Cerebellar nuclear complex (tissue), 1 donor: ENCODE measurements around the gene WAC.
A peak's percentile ranks its signal among the peaks of the same experiment; 100 is the strongest.
"Not testable (repeated sequence)": the region's sequence is repeated elsewhere in the genome, so short reads cannot be mapped to it uniquely, and the experiment has no call there.

Experiments used
- DNase-seq, 2 experiments: peaks; one replicate each; lab custom pipeline; 2025; lab: John Stamatoyannopoulos, UW

The WAC gene

DNA sequence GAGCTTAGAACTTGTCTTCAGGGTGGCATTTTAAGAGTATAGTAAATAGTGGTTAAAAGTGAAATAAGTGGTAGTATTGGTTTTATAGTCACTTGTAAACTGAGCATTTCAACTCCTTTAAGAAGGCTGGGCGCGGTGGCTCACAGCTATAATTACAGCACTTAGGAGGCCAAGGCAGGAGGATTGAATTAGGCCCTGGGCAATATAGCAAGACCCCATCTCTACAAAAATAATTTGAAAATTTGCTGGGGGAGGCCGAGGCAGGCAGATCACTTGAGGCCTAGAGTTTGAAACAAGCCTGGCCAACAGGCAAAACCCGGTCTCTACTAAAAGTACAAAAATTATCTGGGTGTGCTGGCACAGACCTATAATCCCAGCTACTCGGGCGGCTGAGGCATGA lies 80.0 kb downstream of the WAC start:
- no peak for DNase-seq

DNA sequence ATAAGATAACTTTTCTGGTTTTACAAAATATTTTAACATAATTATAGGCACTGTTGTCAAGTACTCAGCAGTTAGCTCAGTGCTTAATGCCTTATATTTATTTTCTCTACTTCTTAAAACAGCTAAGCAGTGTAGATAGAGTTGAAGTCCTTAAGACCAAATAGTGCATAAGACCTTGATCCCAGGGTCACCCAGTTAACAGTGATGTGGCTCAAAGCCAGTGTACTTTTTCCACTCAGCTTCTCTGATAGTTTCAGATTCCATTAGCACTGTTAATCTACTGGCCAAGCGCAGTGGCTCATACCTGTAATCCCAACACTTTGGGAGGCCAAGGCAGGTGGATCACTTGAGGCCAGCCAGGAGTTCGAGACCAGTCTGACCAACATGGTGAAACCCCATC lies 83.6 kb downstream of the WAC start:
- no peak for DNase-seq

- no peak for DNase-seq
Measured at GRCh38 chr10:28619455-28619854, 86.5 kb downstream of the WAC start.

DNA sequence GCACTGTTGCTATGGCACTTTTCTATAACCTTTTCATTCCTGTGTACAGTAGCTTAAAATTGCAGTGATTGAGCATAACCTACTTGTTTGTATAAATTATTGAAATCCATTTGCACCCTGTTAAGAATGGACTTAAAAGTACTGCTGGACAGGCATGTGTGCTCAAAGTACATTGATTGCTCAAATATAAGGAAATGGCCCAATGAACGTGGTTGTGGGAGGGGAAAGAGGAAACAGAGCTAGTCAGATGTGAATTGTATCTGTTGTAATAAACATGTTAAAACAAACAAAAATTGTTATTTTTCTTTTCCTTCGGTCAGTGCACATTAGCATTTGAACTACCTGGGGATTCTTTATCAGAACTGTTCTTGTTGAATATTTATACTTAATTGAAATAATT lies 87.3 kb downstream of the WAC start:
- no peak for DNase-seq

GRCh38 chr10:28623483-28623882 lies 90.6 kb downstream of the WAC start:
- no peak for DNase-seq

- no peak for DNase-seq
Measured at GRCh38 chr10:28624351-28624750, 91.4 kb downstream of the WAC start.

GRCh38 chr10:28627102-28627501 lies 94.2 kb downstream of the WAC start:
- no peak for DNase-seq

DNA sequence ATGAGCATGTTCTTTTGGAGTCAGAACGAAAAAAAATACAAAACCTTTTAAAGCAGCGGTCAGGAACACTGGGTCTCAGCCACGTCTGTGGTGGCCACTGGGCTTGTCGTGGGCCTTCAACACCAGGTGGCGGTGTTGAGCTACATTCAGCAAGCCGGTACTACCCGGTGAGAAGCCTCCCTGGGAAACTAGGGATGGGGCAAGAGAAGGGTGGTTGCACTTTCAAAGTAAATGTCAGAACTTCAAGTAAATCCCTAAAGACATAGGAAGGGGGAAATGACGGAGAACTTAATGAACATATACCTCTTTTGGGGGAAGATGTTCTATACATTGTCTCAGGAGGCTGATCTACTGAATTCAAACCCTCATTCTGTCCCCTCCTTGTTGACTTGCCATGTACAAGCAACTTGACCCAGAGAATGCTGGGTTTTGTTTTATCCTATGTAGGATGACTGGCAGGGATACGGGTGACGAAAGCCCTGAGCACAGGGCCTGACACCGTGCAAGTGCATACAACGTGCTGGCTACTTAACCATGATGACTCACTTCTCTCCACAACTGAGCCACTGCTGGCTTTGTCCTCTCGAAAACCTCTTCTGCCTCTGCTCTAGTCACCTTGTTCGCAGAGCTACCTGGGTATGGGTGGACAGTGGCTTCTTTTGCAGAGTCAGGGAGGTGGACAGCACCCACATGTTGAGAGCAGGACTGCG lies 95.4 kb downstream of the WAC start:
- no peak for DNase-seq

GRCh38 chr10:28631896-28632583 lies 99.1 kb downstream of the WAC start:
- no peak for DNase-seq

DNA sequence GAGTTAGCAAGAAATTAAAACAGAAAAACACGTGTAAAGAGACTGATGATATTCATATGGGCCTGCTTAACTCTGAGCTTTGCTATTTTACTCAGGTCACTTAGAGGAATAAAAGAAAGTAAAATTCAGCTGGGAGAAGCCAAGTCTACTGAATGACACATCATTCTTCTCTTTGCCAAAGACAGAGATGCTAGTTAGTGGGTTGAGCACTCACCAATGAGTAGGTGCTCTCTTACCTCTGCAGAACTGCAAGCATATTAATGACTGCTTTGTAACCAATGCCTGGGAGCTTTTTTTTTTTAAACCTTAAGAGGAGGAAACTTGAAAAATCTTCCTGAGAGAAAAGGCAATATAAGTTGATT lies 99.6 kb downstream of the WAC start:
- DNase-seq = no peak

- no peak for DNase-seq
Measured at GRCh38 chr10:28633750-28634149, 100.8 kb downstream of the WAC start.

DNA sequence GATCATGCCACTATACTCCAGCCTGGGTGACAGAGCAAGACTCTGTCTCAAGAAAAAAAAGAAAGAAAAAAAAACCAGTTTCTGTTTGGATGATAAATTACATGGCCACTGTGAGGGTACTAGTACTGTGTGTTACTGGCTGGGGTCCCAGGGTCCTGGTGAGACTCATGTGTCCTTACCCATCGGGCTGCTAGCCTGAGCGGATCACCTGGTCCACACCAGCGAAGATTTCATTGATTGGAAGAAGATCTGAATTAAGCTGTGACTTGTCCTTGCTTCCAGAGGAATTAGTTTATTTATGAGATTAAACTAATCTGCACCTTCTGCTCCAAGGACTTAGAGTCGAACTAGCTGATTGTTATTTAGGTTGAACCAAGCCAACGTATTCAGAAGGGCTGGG lies 104.4 kb downstream of the WAC start:
- DNase-seq = no peak

- no peak for DNase-seq
Measured at GRCh38 chr10:28638392-28638791, 105.5 kb downstream of the WAC start.

DNA sequence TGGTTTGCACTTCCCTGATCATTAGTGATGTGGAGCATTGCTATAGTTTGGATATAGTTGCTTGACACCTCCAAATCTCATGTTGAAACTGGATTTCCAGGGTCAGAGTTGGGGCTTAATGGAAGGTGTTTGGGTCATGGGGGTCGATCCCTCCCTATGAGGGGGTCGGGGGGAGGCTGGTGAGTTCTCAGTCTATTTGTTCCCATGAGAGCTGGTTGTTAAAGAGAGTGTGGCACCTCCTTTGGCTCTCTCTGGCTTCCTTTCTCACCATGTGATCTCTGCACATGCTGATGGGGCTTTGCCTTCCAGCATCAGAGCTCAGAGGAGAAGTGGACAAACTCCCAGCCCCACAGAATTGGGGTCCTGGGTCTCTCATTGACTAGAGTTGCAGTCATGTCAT lies 107.6 kb downstream of the WAC start:
- no peak for DNase-seq

GRCh38 chr10:28644647-28645046 lies 111.7 kb downstream of the WAC start:
- DNase-seq = no peak

DNA sequence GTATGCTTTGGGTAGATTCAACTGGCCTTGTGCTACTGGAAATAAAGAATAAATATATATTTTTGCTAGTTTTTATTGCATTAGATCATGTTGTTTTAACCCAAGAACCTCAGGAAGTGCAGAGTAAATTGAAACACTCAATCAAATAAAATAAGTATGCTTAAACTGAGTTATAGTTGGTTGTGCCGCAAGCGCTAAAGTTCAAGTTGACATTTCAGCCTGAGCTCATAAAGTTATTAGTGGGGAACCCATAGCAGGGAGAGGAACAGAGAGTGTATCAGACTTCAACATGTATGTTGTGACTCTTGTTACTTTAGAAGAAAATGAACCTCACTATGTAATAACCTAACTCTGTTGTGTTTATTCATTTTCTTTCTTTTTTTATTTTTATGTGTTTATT lies 119.2 kb downstream of the WAC start:
- DNase-seq = no peak

DNA sequence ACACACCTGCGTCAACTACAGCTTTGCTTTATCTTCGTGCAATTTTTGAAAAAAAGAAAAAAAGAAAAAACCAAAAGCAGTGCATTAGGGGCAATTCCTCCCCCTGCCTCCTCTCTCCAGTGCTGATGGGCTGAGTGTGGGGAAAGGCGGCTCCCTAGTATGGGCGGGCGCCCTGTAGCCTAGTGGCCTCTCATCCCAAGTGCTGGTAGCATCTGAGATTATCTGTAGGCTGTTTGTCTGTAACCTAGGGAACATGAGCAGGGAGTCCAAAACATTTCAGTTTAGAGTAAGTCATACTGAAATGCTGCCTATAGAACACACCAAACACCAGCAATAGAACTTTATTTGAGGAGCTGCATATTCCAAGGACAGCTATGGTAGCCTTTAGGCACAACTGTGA lies 119.8 kb downstream of the WAC start:
- no peak for DNase-seq

- DNase-seq = not testable (repeated sequence)
Measured at GRCh38 chr10:28658824-28659223, 125.9 kb downstream of the WAC start.

- DNase-seq = no peak
Measured at GRCh38 chr10:28661035-28661434, 128.1 kb downstream of the WAC start.

DNA sequence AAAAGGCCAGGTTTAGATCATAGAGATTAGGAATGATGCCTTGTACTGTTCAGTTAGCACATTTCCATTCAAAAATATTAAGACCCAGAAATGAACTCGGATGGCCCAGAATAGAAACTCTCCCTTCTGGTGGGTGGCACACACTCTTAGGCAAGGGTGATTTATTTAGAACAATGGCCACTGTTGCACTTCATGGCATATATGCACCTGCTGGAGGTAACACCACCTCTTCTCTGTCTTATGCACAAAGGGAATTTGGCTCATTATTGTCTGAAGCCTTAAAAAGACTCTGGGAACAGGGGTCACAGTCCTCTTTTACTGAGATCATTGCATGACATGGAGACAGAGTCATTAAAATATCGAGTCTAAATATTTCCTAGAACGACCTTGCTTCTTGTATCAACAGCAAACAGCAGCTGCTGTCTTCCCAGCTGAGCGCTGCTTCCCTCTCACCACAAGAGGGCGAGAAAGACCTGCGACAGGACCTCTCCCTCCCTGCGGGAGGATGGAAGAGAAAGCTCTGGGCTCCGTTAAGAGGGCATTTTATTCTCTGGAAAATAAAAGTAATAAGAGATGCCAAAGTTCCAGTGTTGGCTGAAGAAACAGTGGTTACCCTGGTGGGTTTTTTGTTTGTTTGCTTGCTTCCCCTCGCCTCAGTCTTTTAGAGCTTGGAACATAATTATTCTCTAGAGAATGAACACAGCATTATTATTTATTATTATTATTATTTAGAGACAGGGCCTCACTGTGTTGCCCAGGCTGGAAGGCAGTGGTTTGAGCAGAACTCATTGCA lies 130.9 kb downstream of the WAC start:
- peak in 1 of 2 experiments; percentile 66 for DNase-seq

DNA sequence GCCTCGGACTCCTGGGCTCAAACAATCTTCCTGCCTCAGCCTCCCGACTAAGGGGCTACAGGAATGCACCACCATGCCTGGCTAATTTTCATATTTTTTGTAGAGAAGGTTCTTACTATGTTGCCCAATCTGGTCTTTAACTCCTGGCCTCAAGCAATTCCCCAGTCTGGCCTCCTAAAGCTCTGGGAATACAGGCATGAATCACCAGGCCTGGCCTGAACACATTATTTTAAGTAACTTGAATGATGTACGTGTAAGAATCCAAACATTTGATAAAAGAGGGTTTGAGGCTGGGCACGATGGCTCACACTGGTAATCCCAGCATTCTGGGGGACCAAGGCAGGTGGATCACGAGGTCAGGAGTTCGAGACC lies 131.4 kb downstream of the WAC start:
- no peak for DNase-seq

- DNase-seq = no peak
Measured at GRCh38 chr10:28666751-28667467, 134.0 kb downstream of the WAC start.
